Activated CD8-positive, alpha-beta memory T cell treated with anti-CD3 and anti-CD28 coated beads for 1 hour (primary cell): Measurements from ENCODE around the gene KAZN.

Source experiments
- DNase-seq, 2 donors: peaks; one replicate each; pipeline ENCODE4 v3.0.0-alpha.2; 2020; ENCODE audit warnings: low read depth in 1 of 2; ENCODE audit errors: extremely low read depth in 1 of 2

Gene KAZN

DNA sequence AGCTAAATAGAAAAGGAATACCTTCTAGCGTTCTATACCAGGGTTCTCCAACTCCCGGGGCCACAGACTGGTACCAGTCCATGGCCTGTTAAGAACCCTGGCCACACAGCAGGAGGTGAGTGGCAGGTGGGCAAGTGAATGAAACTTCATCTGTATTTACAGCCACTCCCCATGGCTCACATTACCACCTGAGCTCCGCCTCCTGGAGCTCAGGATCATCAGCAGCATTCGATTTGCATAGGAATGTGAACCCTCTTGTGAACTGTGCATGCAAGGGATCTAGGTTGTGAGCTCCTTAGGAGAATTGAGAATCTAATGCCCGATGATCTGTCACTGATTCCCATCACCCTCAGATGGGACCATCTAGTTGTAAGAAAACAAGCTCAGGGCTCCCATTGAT, 107.3 kb downstream of the KAZN start:
- DNase-seq: no peak

DNA sequence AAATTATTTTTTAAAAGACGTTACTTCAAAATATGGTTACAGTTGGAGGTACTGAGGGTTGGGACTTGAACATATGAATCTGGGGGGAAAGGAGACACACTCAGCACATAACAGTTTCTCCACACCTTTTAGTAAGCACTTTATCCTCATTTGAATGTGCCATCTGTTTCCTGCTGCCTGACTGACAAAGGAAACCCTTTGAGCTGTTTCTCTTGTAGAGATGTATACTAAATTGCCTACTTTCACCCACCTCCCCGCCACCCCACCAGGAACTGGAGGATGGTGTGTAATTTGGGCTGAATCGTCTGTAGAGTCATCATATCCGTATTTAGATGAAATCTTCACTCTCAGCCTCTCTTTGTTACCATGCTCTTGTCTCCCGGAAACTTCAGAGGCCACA, 108.1 kb downstream of the KAZN start:
- no peak for DNase-seq

- no peak for DNase-seq
Observed at GRCh38 chr1:14707531-14708445, 109.3 kb downstream of the KAZN start.

DNA sequence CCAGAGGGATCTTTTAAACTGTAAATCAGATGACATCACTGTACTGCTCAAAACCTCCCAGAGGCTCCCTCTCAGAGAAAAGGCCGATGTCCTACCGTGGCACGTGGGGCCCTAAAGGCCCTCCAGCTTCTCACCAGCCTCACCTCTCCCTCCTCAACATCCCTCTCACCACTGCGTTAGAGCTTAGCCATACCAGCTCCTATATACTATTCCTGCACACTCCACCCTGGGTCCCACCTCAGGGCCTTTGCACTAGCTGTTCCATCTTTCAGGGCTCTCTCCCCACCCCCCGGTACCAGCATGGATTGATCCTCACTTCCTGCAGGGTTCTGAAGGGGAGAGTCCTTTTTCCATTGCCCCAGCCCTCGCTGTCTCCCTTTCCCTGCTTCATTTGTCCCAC, 111.8 kb downstream of the KAZN start:
- no peak for DNase-seq

GRCh38 chr1:14712136-14712535, 113.7 kb downstream of the KAZN start:
- DNase-seq: no peak

DNA sequence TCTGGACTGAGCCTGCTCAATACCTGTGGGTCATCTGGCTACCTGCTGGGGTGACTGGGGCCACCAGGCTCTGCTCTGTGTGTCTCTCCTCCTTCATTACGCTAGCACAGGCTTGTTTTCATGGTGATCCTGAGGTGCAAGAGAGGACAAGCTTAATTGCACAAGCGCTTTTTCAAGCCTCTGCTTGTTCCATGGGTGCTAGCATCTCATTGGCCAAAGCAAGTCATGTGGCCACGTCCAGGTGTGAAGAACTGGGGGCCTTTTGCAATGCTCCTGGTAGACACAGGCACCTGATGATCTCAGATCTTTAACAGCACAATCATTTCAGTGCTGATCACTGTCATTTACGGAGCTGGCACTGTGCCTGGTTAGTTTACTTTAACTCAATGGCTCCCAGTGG, 114.6 kb downstream of the KAZN start:
- DNase-seq: no peak

DNA sequence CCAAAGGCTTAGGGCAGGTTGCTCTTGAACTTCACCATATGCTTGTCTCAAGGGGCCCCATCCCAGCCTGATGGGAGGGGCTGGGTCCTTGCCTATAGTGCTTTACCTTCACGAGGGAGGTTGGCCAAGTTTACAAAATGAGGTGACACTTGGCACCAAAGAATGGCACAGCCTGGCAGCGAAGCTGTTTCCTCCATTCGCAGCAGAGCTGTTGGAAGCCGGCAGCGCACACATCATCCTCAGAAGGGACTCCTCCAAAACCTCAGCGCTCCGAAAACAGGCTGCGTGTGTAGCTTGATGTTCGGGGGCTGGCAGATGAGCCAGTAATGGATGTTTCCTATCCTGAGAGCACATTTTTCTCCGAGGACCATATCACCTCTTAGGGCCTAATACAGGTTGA, 116.8 kb downstream of the KAZN start:
- DNase-seq: no peak

GRCh38 chr1:14715802-14716201, 117.3 kb downstream of the KAZN start:
- no peak for DNase-seq

GRCh38 chr1:14716474-14716873, 118.0 kb downstream of the KAZN start:
- DNase-seq: no peak

DNA sequence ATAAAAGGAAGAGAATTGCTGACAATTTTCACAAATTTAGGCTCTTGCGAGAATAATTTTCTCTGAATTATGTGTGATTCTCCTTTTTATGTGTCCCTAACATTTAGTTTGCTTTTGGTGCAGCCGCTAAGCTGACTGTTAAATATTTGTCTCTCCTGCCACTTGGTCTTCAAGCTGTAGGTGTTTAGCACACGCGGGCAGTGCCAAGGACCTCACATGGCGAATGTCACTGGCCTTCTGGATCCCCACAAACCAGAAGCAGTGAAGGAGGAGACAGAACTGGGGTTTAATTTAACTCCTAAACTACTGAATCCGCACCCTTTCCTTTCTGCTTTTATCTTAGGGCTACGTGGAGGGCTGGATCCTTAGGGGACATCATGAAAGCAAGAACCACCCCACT, 120.0 kb downstream of the KAZN start:
- no peak for DNase-seq

- DNase-seq: no peak
Observed at GRCh38 chr1:14723401-14723800, 124.9 kb downstream of the KAZN start.

- no peak for DNase-seq
Observed at GRCh38 chr1:14724246-14724645, 125.8 kb downstream of the KAZN start.

- DNase-seq: no peak
Observed at GRCh38 chr1:14724678-14725077, 126.2 kb downstream of the KAZN start.

DNA sequence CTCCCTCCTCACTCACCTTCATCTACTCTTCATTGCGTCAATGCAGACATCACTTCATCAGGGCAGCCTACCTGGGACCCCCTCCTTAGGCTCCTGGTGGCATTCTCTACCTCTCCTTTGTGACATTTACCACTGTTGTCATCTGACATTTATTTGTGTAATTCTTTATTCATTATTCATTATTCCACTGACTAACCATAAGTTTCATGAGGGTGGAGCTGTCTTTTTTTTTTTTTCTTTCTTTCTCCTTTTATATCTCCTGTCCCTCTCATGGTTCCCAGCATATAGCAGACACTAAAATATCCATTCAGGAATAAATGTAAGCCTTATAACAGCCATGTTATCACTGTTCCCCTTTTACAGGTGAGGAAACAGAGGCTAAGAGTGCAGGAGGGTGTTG, 126.8 kb downstream of the KAZN start:
- DNase-seq: no peak

DNA sequence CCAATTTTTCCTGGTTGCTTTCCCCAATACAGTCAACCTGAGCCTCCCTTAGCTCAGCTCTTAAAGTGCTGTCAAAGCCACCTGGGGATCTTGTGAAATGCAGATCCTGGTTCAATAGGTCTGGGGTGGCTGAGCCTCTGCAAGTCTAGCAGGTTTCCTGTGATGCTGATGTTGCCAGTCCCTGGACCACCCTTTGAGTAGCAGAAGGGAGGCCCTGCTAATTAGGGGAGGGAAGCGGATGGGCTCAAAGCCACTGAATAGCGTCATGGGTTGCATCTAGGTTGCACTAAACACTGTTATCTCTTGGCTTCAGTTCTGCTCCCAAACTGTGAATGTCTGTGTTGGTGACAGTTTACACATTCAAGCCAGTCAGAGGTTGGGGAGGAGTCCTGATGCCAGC, 127.2 kb downstream of the KAZN start:
- no peak for DNase-seq

GRCh38 chr1:14726606-14727005, 128.1 kb downstream of the KAZN start:
- no peak for DNase-seq

GRCh38 chr1:14728516-14728915, 130.0 kb downstream of the KAZN start:
- DNase-seq: no peak

GRCh38 chr1:14732728-14733047, 134.2 kb downstream of the KAZN start:
- no peak for DNase-seq

- no peak for DNase-seq
Observed at GRCh38 chr1:14733048-14733778, 134.7 kb downstream of the KAZN start.

DNA sequence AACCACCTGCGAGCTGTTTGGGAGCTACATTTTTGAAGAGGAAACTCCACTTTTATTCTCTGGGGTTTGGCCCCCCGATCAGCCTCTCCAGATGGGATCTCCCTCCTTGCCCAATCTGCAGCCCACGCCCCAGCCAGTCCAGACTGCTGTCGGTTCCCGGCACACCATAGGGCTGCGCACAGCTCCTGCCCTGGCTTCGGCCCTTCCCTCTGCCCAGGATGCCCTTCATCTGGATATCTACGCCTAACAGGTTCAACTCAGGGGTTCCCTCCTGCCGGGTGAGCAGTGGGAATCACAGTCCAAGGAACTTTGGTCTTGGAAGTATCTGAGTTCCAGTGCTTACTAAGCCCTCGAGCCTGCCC, 135.3 kb downstream of the KAZN start:
- DNase-seq: no peak

DNA sequence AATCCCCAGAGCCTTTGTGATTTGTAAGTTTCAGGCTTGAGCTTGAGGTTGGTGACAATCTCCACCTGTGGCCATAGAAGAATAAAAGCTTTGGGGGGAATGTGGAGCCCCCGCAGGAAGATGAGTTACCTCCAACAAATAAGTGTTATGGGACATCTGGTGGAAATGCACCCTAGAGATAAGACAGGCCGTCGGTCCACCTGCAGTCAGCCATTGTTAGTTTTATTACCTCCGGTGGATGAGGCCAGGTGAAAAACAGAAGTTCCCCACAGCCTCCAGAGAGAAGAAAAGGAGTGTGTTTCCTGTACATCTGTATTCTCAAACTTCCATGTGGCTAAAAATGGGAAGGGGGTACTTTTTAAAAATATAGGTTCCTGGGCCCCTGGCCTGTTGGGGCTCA, 137.4 kb downstream of the KAZN start:
- DNase-seq: no peak

GRCh38 chr1:14737561-14738094, 139.1 kb downstream of the KAZN start:
- no peak for DNase-seq
